ENCODE results near the gene KRTAP13-1.
A peak's percentile ranks its signal among the peaks of the same experiment; 100 is the strongest.

Gene KRTAP13-1

DNA sequence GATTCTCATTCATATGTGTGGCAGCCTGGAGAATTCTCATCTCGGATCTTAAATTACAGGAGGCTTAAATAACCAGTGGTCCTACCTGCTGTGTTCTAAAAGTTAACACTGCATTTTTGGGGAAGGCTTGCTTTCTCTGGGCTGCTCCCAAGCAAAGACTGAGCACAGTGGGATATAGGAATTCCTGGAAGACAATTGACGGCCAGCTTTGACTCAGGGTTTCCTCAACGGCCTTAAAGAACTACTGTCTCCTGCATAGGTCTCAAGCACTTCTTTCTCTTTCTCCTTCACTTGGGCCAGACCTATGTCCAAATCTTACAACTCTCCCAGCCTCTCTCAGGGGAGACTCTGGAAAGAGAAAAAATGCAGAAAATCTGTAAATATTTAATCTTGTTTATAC lies 30.9 kb downstream of the KRTAP13-1 start:
- no peak for DNase-seq (ENCODE audit: low read depth in 1 of 2, low spot score in 1 of 2)
- Histone ChIP-seq H3K27ac (replicated peaks) (no peak overlapping the region), H3K27me3 (ENCODE audit: insufficient read depth, poor library complexity, severe bottlenecking) (no peaks in the 10 kb centered on the region), H3K4me3 (replicated peaks; ENCODE audit: insufficient read depth, low read length) (no peak overlapping the region)
- TF ChIP-seq GABPA (IDR thresholded peaks at IDR 0.05; ENCODE audit: low read depth): no peak
- TF ChIP-seq, protein P1, sequence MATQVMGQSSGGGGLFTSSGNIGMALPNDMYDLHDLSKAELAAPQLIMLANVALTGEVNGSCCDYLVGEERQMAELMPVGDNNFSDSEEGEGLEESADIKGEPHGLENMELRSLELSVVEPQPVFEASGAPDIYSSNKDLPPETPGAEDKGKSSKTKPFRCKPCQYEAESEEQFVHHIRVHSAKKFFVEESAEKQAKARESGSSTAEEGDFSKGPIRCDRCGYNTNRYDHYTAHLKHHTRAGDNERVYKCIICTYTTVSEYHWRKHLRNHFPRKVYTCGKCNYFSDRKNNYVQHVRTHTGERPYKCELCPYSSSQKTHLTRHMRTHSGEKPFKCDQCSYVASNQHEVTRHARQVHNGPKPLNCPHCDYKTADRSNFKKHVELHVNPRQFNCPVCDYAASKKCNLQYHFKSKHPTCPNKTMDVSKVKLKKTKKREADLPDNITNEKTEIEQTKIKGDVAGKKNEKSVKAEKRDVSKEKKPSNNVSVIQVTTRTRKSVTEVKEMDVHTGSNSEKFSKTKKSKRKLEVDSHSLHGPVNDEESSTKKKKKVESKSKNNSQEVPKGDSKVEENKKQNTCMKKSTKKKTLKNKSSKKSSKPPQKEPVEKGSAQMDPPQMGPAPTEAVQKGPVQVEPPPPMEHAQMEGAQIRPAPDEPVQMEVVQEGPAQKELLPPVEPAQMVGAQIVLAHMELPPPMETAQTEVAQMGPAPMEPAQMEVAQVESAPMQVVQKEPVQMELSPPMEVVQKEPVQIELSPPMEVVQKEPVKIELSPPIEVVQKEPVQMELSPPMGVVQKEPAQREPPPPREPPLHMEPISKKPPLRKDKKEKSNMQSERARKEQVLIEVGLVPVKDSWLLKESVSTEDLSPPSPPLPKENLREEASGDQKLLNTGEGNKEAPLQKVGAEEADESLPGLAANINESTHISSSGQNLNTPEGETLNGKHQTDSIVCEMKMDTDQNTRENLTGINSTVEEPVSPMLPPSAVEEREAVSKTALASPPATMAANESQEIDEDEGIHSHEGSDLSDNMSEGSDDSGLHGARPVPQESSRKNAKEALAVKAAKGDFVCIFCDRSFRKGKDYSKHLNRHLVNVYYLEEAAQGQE (IDR thresholded peaks at IDR 0.05; ENCODE audit: insufficient replicate concordance, low read depth): no peak
- TF ChIP-seq, protein P2, sequence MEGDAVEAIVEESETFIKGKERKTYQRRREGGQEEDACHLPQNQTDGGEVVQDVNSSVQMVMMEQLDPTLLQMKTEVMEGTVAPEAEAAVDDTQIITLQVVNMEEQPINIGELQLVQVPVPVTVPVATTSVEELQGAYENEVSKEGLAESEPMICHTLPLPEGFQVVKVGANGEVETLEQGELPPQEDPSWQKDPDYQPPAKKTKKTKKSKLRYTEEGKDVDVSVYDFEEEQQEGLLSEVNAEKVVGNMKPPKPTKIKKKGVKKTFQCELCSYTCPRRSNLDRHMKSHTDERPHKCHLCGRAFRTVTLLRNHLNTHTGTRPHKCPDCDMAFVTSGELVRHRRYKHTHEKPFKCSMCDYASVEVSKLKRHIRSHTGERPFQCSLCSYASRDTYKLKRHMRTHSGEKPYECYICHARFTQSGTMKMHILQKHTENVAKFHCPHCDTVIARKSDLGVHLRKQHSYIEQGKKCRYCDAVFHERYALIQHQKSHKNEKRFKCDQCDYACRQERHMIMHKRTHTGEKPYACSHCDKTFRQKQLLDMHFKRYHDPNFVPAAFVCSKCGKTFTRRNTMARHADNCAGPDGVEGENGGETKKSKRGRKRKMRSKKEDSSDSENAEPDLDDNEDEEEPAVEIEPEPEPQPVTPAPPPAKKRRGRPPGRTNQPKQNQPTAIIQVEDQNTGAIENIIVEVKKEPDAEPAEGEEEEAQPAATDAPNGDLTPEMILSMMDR (IDR thresholded peaks at IDR 0.05; ENCODE audit: insufficient read depth, low read length): no peak
- no peak for TF ChIP-seq POLR2AphosphoS5 (IDR thresholded peaks at IDR 0.05; ENCODE audit: low read depth)
- TF ChIP-seq SPI1 (IDR thresholded peaks at IDR 0.05; ENCODE audit: borderline replicate concordance, low read depth): no peak

- DNase-seq (ENCODE audit: low read depth in 1 of 2, low spot score in 1 of 2): no peak
- H3K27me3 ChIP-seq (ENCODE audit: insufficient read depth, poor library complexity, severe bottlenecking): no peaks in the 10 kb centered on the region
- TF ChIP-seq POLR2AphosphoS5 (IDR thresholded peaks at IDR 0.05; ENCODE audit: low read depth): no peak
- TF ChIP-seq SPI1 (IDR thresholded peaks at IDR 0.05; ENCODE audit: borderline replicate concordance, low read depth): no peak
- H3K4me3 ChIP-seq (replicated peaks; ENCODE audit: insufficient read depth, low read length): no peak within 1 kb of the TSS
- H3K27ac ChIP-seq (replicated peaks): no peak within 1 kb of the TSS
These were observed 34.4 kb downstream of the KRTAP13-1 start, which contains the start of gene KRTAP13-4 for GRCh38 chr21:30430170-30430655. Gene KRTAP13-4 (plus strand): TSS chr21:30430220. CDS start chr21:30430276, 56 bp downstream.

GRCh38 chr21:30434033-30434631 lies 38.3 kb downstream of the KRTAP13-1 start:
- TF ChIP-seq POLR2AphosphoS5 (IDR thresholded peaks at IDR 0.05; ENCODE audit: low read depth) (no peak), GABPA (IDR thresholded peaks at IDR 0.05; ENCODE audit: low read depth) (no peak)
- TF ChIP-seq, protein P2 (IDR thresholded peaks at IDR 0.05; ENCODE audit: insufficient read depth, low read length): peak; percentile 46
- peak; percentile 1 to 29 for DNase-seq (ENCODE audit: low read depth in 1 of 2, low spot score in 1 of 2)
- no peak overlapping the region for H3K4me3 ChIP-seq (replicated peaks; ENCODE audit: insufficient read depth, low read length)
- no peaks in the 10 kb centered on the region for H3K27me3 ChIP-seq (ENCODE audit: insufficient read depth, poor library complexity, severe bottlenecking)
- H3K27ac ChIP-seq (replicated peaks): no peak overlapping the region

- Histone ChIP-seq H3K4me3 (replicated peaks; ENCODE audit: insufficient read depth, low read length) (no peak overlapping the region), H3K27me3 (ENCODE audit: insufficient read depth, poor library complexity, severe bottlenecking) (no peaks in the 10 kb centered on the region), H3K27ac (replicated peaks) (no peak overlapping the region)
- DNase-seq (ENCODE audit: low read depth in 1 of 2, low spot score in 1 of 2): no peak
- TF ChIP-seq, protein P1 (IDR thresholded peaks at IDR 0.05; ENCODE audit: insufficient replicate concordance, low read depth): no peak
- no peak for TF ChIP-seq GABPA (IDR thresholded peaks at IDR 0.05; ENCODE audit: low read depth)
- no peak for TF ChIP-seq POLR2AphosphoS5 (IDR thresholded peaks at IDR 0.05; ENCODE audit: low read depth)
- no peak for TF ChIP-seq SPI1 (IDR thresholded peaks at IDR 0.05; ENCODE audit: borderline replicate concordance, low read depth)
- TF ChIP-seq, protein P2 (IDR thresholded peaks at IDR 0.05; ENCODE audit: insufficient read depth, low read length): no peak
These were observed 41.3 kb downstream of the KRTAP13-1 start for GRCh38 chr21:30437010-30437565.

Data from HL-60 (cell line).